ENCODE results near the gene ANAPC13.

The ANAPC13 gene

GRCh38 chr3:134474956-134475355 lies 10.8 kb downstream of the ANAPC13 start:
- Histone ChIP-seq H3K36me3 (peaks cover 45% of the 10 kb centered on the region), H3K4me1 (ENCODE audit: control insufficient read depth in 1 of 2, insufficient read depth in 1 of 2, low read depth in 1 of 2, low read length in 1 of 2) (no peaks in the 10 kb centered on the region), H3K27me3 (no peaks in the 10 kb centered on the region), H3K4me3 (ENCODE audit: low read depth in 1 of 2, low read length in 1 of 2) (no peak overlapping the region), H3K9me3 (no peaks in the 10 kb centered on the region), H3K27ac (no peak overlapping the region)
- TF ChIP-seq, protein P1, sequence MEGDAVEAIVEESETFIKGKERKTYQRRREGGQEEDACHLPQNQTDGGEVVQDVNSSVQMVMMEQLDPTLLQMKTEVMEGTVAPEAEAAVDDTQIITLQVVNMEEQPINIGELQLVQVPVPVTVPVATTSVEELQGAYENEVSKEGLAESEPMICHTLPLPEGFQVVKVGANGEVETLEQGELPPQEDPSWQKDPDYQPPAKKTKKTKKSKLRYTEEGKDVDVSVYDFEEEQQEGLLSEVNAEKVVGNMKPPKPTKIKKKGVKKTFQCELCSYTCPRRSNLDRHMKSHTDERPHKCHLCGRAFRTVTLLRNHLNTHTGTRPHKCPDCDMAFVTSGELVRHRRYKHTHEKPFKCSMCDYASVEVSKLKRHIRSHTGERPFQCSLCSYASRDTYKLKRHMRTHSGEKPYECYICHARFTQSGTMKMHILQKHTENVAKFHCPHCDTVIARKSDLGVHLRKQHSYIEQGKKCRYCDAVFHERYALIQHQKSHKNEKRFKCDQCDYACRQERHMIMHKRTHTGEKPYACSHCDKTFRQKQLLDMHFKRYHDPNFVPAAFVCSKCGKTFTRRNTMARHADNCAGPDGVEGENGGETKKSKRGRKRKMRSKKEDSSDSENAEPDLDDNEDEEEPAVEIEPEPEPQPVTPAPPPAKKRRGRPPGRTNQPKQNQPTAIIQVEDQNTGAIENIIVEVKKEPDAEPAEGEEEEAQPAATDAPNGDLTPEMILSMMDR (IDR thresholded peaks at IDR 0.05): no peak

DNA sequence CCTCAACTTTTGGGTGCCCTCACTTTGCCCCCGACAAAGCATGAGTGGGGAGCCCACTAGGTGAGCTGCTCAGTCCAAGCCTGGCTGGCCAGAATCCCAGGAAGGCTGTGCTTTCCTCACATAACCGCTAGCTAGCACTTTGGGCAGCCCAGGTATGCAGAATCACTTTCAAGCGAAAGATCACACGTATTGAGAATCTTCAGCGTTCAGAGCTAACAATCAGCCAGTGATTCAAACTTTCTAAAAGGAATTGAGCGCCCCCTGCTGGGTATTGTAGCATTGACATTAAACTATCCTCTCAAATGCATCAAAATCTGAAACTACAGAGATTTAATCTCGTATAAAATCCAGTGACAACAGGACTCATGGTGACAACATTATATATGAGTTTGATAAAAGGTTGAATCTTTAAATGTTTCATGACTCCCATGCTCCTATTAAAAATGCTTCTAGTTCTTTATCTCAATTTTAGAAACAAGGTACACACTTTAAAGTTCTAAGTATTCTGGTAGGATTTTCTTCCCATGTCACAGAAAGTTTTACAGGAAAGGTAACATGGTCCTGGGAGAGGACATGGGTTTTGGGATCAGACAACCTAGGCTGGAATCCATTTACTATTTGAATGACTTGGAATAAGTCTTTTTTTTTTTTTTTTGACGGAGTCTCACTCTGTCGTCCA lies 11.8 kb downstream of the ANAPC13 start:
- Histone ChIP-seq H3K4me3 (ENCODE audit: low read depth in 1 of 2, low read length in 1 of 2) (no peak overlapping the region), H3K27me3 (no peaks in the 10 kb centered on the region), H3K27ac (no peak overlapping the region), H3K9me3 (no peaks in the 10 kb centered on the region), H3K4me1 (ENCODE audit: control insufficient read depth in 1 of 2, insufficient read depth in 1 of 2, low read depth in 1 of 2, low read length in 1 of 2) (no peaks in the 10 kb centered on the region), H3K36me3 (peaks cover 41% of the 10 kb centered on the region)
- TF ChIP-seq, protein P1 (IDR thresholded peaks at IDR 0.05): peak; percentile 77

DNA sequence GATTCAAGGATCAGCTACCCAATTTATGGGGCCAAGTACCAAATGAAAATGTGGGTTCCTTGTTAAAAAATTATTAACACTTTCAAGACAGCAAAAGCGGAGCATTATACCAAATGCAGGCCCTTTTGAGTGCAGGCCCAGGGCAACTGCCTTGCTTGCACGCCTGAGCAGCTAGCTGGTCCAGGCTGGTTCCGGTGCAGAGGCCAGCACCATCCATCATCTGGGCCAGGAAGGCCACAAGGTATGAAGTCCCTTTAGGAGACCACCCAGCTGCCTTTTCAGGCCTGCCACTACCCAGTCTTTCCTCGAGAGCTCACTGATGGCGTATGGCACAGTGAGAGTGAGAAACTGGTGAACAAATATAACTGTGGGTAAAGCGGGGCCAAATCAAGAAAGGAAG lies 13.0 kb downstream of the ANAPC13 start:
- Histone ChIP-seq H3K9me3 (no peaks in the 10 kb centered on the region), H3K27me3 (no peaks in the 10 kb centered on the region), H3K4me1 (ENCODE audit: control insufficient read depth in 1 of 2, insufficient read depth in 1 of 2, low read depth in 1 of 2, low read length in 1 of 2) (no peaks in the 10 kb centered on the region), H3K27ac (no peak overlapping the region), H3K4me3 (ENCODE audit: low read depth in 1 of 2, low read length in 1 of 2) (no peak overlapping the region), H3K36me3 (peaks cover 29% of the 10 kb centered on the region)
- TF ChIP-seq, protein P1 (IDR thresholded peaks at IDR 0.05): no peak

- H3K4me3 ChIP-seq (ENCODE audit: low read depth in 1 of 2, low read length in 1 of 2): no peak overlapping the region
These were observed 14.1 kb downstream of the ANAPC13 start for GRCh38 chr3:134471521-134472193.

GRCh38 chr3:134468519-134468918 lies 17.3 kb downstream of the ANAPC13 start:
- H3K9me3 ChIP-seq: no peaks in the 10 kb centered on the region
- H3K4me1 ChIP-seq (ENCODE audit: control insufficient read depth in 1 of 2, insufficient read depth in 1 of 2, low read depth in 1 of 2, low read length in 1 of 2): no peaks in the 10 kb centered on the region
- TF ChIP-seq, protein P1 (IDR thresholded peaks at IDR 0.05): no peak
- no peak overlapping the region for H3K4me3 ChIP-seq (ENCODE audit: low read depth in 1 of 2, low read length in 1 of 2)
- no peaks in the 10 kb centered on the region for H3K36me3 ChIP-seq
- H3K27ac ChIP-seq: no peak overlapping the region
- H3K27me3 ChIP-seq: no peaks in the 10 kb centered on the region

More at GRCh38 chr3:134471521-134472193, 14.1 kb downstream of the ANAPC13 start:
- no peaks in the 10 kb centered on the region for H3K27me3 ChIP-seq
- H3K36me3 ChIP-seq: peaks cover 17% of the 10 kb centered on the region
- H3K9me3 ChIP-seq: no peaks in the 10 kb centered on the region
- TF ChIP-seq, protein P1 (IDR thresholded peaks at IDR 0.05): no peak
- H3K27ac ChIP-seq: no peak overlapping the region
- no peaks in the 10 kb centered on the region for H3K4me1 ChIP-seq (ENCODE audit: control insufficient read depth in 1 of 2, insufficient read depth in 1 of 2, low read depth in 1 of 2, low read length in 1 of 2)
